GM10266 (cell line): ENCODE measurements around the gene ABLIM1.
A peak's percentile ranks its signal among the peaks of the same experiment; 100 is the strongest.

ENCODE experiments used
- DNase-seq: peaks from one replicate; pipeline ENCODE4 v3.0.0; 2012; ENCODE audit errors: extremely low spot score
- CTCF ChIP-seq: IDR thresholded peaks from 2 replicates; pipeline ENCODE4 v1.5.1; 2012; ENCODE audit warnings: mild to moderate bottlenecking, low read depth; ENCODE audit not compliant: control insufficient read depth, insufficient read depth; ENCODE audit errors: missing control alignments

The ABLIM1 gene

GRCh38 chr10:114556236-114557122 is 101.6 kb downstream of the ABLIM1 start:
- TF ChIP-seq CTCF = no peak
- DNase-seq = no peak

GRCh38 chr10:114553436-114553835 is 104.6 kb downstream of the ABLIM1 start:
- no peak for TF ChIP-seq CTCF
- DNase-seq = no peak

- no peak for TF ChIP-seq CTCF
- no peak for DNase-seq
Observed at GRCh38 chr10:114552050-114552449, 106.0 kb downstream of the ABLIM1 start.

- TF ChIP-seq CTCF = no peak
- no peak for DNase-seq
Observed at GRCh38 chr10:114551636-114551972, 106.5 kb downstream of the ABLIM1 start.

- peak; percentile 27 for DNase-seq
- TF ChIP-seq CTCF = no peak
Observed at GRCh38 chr10:114550756-114551635, 107.1 kb downstream of the ABLIM1 start.

GRCh38 chr10:114548662-114549061 is 109.4 kb downstream of the ABLIM1 start:
- peak; percentile 23 for DNase-seq
- peak; percentile 57 for TF ChIP-seq CTCF

- no peak for DNase-seq
Observed at GRCh38 chr10:114547514-114547913, 110.6 kb downstream of the ABLIM1 start.

More at GRCh38 chr10:114547514-114547913, 110.6 kb downstream of the ABLIM1 start:
- no peak for TF ChIP-seq CTCF
